Urinary bladder (tissue), 4 donors: ENCODE measurements around the gene ISG15. TPM values are rescaled to one million over a fixed set of nuclear protein-coding genes. Genes with fewer than 3 reads are reported as not detected.
"Not testable (repeated sequence)": the region's sequence is repeated elsewhere in the genome, so short reads cannot be mapped to it uniquely, and the experiment has no call there.

Source experiments
- DNase-seq: peaks from one replicate; pipeline ENCODE4 v3.0.0-alpha.2; 2015; ENCODE audit errors: extremely low spot score
- H3K27ac ChIP-seq: one replicate; pipeline ENCODE4 v1.5.1; 2013; ENCODE audit warnings: low read depth, mild to moderate bottlenecking, moderate library complexity
- H3K36me3 ChIP-seq: one replicate; pipeline ENCODE4 v1.6.1; 2013; ENCODE audit warnings: mild to moderate bottlenecking, moderate library complexity; ENCODE audit not compliant: insufficient read depth
- H3K4me1 ChIP-seq: one replicate; pipeline ENCODE4 v1.6.1; 2013; ENCODE audit warnings: mild to moderate bottlenecking, moderate library complexity; ENCODE audit not compliant: insufficient read depth
- H3K4me3 ChIP-seq: one replicate; pipeline ENCODE4 v1.5.1; 2013; ENCODE audit warnings: low read depth, low read length
- WGBS: extraction: QIAGEN DNeasy Blood & Tissue Kit; methylation state at CpG from one replicate; pipeline ENCODE4 v1.1.7; 2013; 5-methylcytosine and 5-hydroxymethylcytosine counted together
- polyA plus RNA-seq: library from polyadenylated mRNA; stranded (reverse); fragments of 200-250 nt; gene quantifications from one replicate; pipeline ENCODE4 v1.2.3, GENCODE V29; 2013
- total RNA-seq: library from RNA; depleted of rRNA; stranded (reverse); fragments of >200 nt; gene quantifications from one replicate; pipeline ENCODE4 v1.2.3, GENCODE V29; 2014
- donor health status: healthy with polysubstance abuse.
- donor health status: healthy.

ISG15 gene
- total and polyA plus RNA-seq, 2 donors: 41.8 to 75.7 TPM

GRCh38 chr1:971751-972506, 41.4 kb upstream of the ISG15 start:
- H3K27ac ChIP-seq: peak overlapping the region; percentile 63
- no peak for DNase-seq

GRCh38 chr1:972726-973458, 40.4 kb upstream of the ISG15 start:
- no peak overlapping the region for H3K27ac ChIP-seq
- no peaks in the 10 kb centered on the region for H3K4me1 ChIP-seq
- no peak overlapping the region for H3K4me3 ChIP-seq
- no peaks in the 10 kb centered on the region for H3K36me3 ChIP-seq
- no peak for DNase-seq
- WGBS: 80% methylated on average over 28 of the region's 28 CpGs

More at GRCh38 chr1:971751-972506, 41.4 kb upstream of the ISG15 start:
- H3K36me3 ChIP-seq: no peaks in the 10 kb centered on the region
- no peaks in the 10 kb centered on the region for H3K4me1 ChIP-seq
- H3K4me3 ChIP-seq: no peak overlapping the region
- WGBS: 80% methylated on average over 34 of the region's 34 CpGs

- WGBS: 80% methylated on average over 27 of the region's 28 CpGs
- H3K4me3 ChIP-seq: no peak overlapping the region
- H3K27ac ChIP-seq: no peak overlapping the region
- no peaks in the 10 kb centered on the region for H3K4me1 ChIP-seq
- DNase-seq: no peak
- no peaks in the 10 kb centered on the region for H3K36me3 ChIP-seq
Observed at GRCh38 chr1:973459-974292, 39.6 kb upstream of the ISG15 start.

DNA sequence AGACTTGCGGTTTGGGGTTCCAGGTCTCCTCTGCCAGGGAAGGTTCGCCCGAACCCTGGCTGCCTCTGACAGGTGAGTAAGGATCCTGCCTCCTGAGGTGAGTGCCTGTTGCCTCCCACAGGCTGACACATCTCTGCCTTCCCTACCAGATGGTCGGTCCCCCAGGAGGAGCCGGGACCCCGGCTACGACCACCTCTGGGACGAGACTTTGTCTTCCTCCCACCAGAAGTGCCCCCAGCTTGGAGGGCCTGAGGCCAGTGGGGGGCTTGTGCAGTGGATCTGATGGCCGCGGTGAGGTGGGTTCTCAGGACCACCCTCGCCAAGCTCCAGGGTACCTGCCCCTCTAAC, 39.0 kb upstream of the ISG15 start:
- Histone ChIP-seq H3K36me3 (no peaks in the 10 kb centered on the region), H3K27ac (no peak overlapping the region), H3K4me3 (no peak overlapping the region), H3K4me1 (no peaks in the 10 kb centered on the region)
- 90% methylated on average over 11 of the region's 11 CpGs for WGBS
- no peak for DNase-seq

DNA sequence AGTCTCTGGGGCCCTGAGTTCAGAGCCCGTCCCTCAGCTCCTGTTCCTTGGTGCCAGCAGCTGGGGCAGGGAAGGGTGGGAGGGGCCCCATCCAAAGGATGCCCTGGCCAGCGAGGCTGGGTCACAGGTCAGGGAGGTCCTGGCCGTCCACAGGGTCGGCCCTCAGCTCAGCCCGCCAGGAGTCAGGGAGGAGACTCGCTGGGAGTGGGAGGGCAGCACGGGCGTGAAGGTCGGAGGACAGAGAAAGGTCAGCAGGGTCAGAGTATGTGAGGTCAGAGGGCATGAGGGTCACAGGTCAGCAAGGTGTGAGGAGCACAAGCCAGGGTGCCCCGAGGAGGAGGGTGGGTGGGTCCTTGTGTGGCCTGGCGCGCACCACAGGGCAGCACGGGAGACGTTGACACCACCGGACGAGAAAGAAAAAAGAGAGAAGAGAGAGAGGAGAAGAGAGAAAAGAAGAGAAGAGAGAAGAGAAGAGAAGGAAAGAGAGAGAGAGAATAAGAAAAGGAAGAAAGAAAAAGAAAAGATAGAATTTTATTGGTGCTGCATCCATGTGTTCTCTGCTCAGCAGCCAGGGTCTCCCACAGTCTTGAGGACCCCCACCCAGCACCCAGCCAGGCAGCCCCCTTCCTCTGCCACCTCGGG, 38.5 kb upstream of the ISG15 start:
- WGBS: 68% methylated on average over 17 of the region's 17 CpGs
- DNase-seq: no peak
- H3K27ac ChIP-seq: no peak overlapping the region
- H3K4me1 ChIP-seq: no peaks in the 10 kb centered on the region
- H3K4me3 ChIP-seq: no peak overlapping the region
- no peaks in the 10 kb centered on the region for H3K36me3 ChIP-seq

- Histone ChIP-seq H3K36me3 (no peaks in the 10 kb centered on the region), H3K4me1 (no peaks in the 10 kb centered on the region), H3K4me3 (no peak overlapping the region), H3K27ac (no peak overlapping the region)
- 75% methylated on average over 9 of the region's 9 CpGs for WGBS
- DNase-seq: no peak
Observed at GRCh38 chr1:975365-975764, 37.9 kb upstream of the ISG15 start.

DNA sequence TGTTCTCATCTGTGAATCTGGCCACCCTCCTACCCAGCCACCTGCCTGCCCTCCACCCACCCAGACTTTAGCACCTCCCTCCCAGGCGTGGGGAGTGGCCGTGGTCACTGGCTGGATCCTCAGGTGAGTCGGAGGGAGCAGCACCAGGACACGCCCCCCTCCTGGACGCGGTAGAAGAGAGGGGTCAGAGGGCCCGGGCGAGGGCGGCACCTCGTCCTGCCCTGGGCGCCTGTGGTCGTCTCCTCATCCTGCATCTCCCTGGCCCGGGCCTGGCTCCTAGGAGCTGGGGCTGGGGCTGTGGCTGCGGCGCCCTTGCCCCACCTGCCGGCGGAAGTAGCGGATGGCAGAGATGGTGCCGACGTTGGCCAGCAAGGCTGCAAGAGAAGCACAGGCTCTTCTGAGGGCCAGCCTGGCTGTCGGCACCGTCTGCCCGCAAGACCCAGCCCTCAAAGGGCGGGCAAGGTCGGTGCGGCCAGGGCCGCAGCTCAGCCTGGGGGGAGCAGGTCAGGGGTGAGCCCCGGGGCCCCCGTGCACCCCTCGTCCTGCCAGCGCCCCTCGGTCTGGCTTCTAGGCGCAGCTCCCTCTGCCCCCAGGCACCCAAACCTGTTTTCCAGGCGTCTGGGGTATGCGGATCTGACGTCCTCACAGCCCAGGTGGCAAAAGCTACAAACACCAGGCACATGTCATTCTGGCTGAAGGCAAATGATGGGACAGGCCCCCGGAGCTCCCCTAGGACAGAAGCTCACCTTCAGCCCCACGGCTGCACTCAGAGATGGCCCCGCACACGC, 37.2 kb upstream of the ISG15 start:
- DNase-seq: peak; percentile 32
- Histone ChIP-seq H3K27ac (peak overlapping the region; percentile 58), H3K4me1 (no peaks in the 10 kb centered on the region), H3K36me3 (no peaks in the 10 kb centered on the region), H3K4me3 (peak overlapping the region; percentile 31)
- 5% methylated on average over 40 of the region's 40 CpGs for WGBS

DNA sequence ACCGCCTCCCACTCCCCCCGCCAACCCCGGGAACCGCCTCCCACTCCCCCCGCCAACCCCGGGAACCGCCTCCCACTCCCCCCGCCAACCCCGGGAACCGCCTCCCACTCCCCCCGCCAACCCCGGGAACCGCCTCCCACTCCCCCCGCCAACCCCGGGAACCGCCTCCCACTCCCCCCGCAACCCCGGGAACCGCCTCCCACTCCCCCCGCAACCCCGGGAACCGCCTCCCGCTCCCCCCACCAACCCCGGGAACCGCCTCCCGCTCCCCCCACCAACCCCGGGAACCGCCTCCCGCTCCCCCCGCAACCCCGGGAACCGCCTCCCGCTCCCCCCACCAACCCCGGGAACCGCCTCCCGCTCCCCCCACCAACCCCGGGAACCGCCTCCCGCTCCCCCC, 36.5 kb upstream of the ISG15 start:
- H3K4me3 ChIP-seq, DNase-seq, H3K27ac ChIP-seq, H3K36me3 ChIP-seq, H3K4me1 ChIP-seq: not testable (repeated sequence)
- WGBS: 56% methylated on average over 16 of the region's 39 CpGs

DNA sequence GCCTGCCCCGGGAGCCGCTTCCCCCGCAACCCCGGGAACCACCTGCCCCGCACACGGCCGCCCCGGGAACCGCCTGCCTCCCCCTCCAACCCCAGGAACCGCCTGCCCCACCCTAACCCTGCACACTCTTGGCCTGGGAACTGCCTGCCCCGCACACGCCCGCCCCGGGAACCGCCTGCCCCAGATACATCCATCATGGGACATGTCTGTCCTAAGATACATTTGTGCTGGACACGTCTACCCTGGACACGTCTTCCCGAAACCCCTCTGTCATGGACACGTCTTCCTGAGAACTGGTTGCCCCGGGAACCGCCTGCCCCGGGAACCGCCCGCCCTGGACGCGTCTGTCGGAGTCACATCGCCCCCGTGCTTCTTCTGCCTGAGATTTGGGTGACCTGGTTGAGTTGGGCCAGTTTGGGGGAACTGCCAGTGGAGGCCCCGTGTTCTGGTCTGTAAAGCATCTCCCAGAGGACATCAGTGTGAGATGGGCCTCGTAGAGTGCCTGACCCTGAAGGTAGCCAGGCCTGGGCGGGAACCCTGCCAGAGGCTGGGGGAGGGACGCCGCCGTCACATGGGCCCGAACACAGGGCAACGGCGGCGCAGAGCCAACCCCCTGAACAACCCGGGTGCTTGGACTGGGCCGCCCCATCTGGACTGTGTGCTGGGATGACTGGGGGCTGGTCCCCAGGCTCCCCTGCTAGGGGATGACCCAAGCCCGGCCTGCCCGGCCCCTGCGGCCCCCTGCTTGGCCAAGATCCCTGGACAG, 35.0 kb upstream of the ISG15 start:
- 87% methylated on average over 44 of the region's 44 CpGs for WGBS
- DNase-seq: no peak
- Histone ChIP-seq H3K4me1 (no peaks in the 10 kb centered on the region), H3K4me3 (no peak overlapping the region), H3K27ac (no peak overlapping the region), H3K36me3 (no peaks in the 10 kb centered on the region)

- no peak for DNase-seq
- Histone ChIP-seq H3K36me3 (no peaks in the 10 kb centered on the region), H3K4me3 (no peak overlapping the region), H3K27ac (no peak overlapping the region), H3K4me1 (no peaks in the 10 kb centered on the region)
- 87% methylated on average over 60 of the region's 60 CpGs for WGBS
Observed at GRCh38 chr1:978835-979743, 34.2 kb upstream of the ISG15 start.

GRCh38 chr1:979744-980072, 33.6 kb upstream of the ISG15 start:
- Histone ChIP-seq H3K36me3 (no peaks in the 10 kb centered on the region), H3K4me3 (no peak overlapping the region), H3K27ac (no peak overlapping the region), H3K4me1 (no peaks in the 10 kb centered on the region)
- WGBS: 85% methylated on average over 9 of the region's 9 CpGs
- DNase-seq: no peak
